BLaER1 treated with 17β-estradiol and CSF1 and Interleukin-3, amounts not matched to agents 10 nM and 100 nM (cell line): Measurements from ENCODE around the gene DGKK.
"Not testable (repeated sequence)": the region's sequence is repeated elsewhere in the genome, so short reads cannot be mapped to it uniquely, and the experiment has no call there.

Experiments used
- H3K27ac ChIP-seq, 11 experiments: shearing (Covaris generic); formaldehyde crosslinking; 2 replicates each; pipeline ENCODE4 v1.8.1; 2022
- H3K27me3 ChIP-seq, 11 experiments: shearing (Covaris generic); formaldehyde crosslinking; 2 replicates each; pipeline ENCODE4 v1.8.1; 2022
- H3K36me3 ChIP-seq, 11 experiments: shearing (Covaris generic); formaldehyde crosslinking; 2 replicates each; pipeline ENCODE4 v1.8.1; 2022
- H3K4me1 ChIP-seq, 10 experiments: shearing (Covaris generic); formaldehyde crosslinking; 2 replicates each; pipeline ENCODE4 v1.8.1; 2022
- H3K4me2 ChIP-seq, 11 experiments: shearing (Covaris generic); formaldehyde crosslinking; 2 replicates each; pipeline ENCODE4 v1.8.1; 2022
- H3K4me3 ChIP-seq, 10 experiments: shearing (Covaris generic); formaldehyde crosslinking; 2 replicates each; pipeline ENCODE4 v1.8.1; 2022
- H3K9ac ChIP-seq, 11 experiments: shearing (Covaris generic); formaldehyde crosslinking; 2 replicates each; pipeline ENCODE4 v1.8.1; 2022
- H3K9me3 ChIP-seq, 11 experiments: shearing (Covaris generic); formaldehyde crosslinking; replicated peaks in 1 of 11; 2 replicates each; pipeline ENCODE4 v1.8.1; 2022
- H4K20me1 ChIP-seq, 11 experiments: shearing (Covaris generic); formaldehyde crosslinking; 2 replicates each; pipeline ENCODE4 v1.8.1; 2022
- Cebpa-rat ChIP-seq, 11 experiments: shearing (Covaris generic); IDR thresholded peaks; 2 replicates each; pipeline ENCODE4 v1.8.1; 2022

DGKK gene

DNA sequence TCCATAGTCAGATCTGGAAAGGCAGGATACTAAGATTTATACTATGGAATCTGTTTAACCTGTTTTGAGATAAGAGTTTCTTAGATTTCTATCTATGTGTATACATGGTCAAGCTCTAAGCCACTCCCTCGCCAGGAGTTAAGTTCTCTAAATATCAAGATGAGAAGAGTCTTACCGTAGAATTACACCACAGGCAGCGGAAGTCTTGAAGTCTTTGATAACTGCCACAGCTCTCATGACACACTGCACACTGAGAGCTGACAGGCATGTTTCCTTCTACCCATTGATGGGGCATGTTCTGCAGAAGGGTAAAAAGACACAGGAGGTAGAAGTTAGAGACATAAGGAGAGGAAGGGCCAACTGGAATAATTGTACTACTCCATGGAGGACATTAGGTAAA lies 67.7 kb downstream of the DGKK start:
- Histone ChIP-seq H3K4me1 (no peaks in the 10 kb centered on the region), H3K27ac (no peak overlapping the region), H3K9ac (no peak overlapping the region), H3K9me3 (peaks cover 0 to 25% (median 16%) of the 10 kb centered on the region in 11 experiments; a peak in 14 of 22 replicates), H3K4me2 (no peak overlapping the region), H3K4me3 (no peak overlapping the region), H3K36me3 (no peaks in the 10 kb centered on the region), H4K20me1 (no peaks in the 10 kb centered on the region; a peak in 3 of 22 replicates), H3K27me3 (peaks cover 97 to 100% (median 100%) of the 10 kb centered on the region in 11 experiments)
- TF ChIP-seq Cebpa-rat (IDR thresholded peaks at IDR 0.05) = no peak

DNA sequence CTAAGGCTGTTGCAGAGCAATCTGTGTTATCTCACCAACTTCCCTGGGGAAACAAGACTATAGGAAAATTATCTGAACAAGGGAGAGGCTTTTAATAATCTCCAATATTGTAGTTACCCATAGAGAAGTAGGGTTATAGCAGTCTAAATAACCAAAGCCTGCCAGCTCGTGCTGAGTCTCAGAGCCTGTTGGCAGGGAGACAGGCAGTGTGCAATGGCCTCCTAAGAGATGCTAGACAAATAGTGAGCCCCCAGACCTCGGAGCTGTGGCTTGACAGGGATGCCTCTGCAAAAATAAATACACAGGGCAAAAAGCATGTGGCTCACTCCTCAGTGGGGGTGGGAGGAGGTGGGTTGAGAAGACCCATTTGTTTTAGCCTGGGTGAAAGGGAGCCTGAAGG lies 76.7 kb downstream of the DGKK start:
- peaks cover 0 to 20% (median 0%) of the 10 kb centered on the region in 11 experiments; a peak in 2 of 22 replicates for H3K9me3 ChIP-seq
- H3K36me3 ChIP-seq = no peaks in the 10 kb centered on the region
- no peak for TF ChIP-seq Cebpa-rat (IDR thresholded peaks at IDR 0.05)
- H3K9ac ChIP-seq = no peak overlapping the region
- peaks cover 96 to 100% (median 100%) of the 10 kb centered on the region in 11 experiments for H3K27me3 ChIP-seq
- no peak overlapping the region for H3K4me2 ChIP-seq
- H4K20me1 ChIP-seq = no peaks in the 10 kb centered on the region; a peak in 1 of 22 replicates
- H3K4me1 ChIP-seq = no peaks in the 10 kb centered on the region
- H3K4me3 ChIP-seq = no peak overlapping the region
- H3K27ac ChIP-seq = no peak overlapping the region

DNA sequence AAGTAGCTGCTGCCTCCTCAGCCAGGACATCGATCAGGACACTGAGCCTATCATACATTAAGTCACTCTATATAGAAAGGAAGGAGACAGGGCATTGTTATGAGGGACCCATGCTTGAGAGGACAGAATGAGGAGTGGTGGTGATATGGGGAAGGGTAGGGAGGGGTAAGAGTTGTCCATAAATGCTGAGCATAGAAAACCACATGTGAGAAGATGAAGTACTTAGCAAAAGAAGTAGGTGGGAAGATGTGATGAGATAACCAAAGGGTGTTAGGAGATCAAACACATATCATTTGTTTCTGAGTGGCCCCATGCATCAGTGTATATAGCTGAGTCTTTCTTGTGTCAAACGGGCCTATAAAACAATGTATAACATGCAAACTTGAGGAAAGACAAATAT lies 84.1 kb downstream of the DGKK start:
- Histone ChIP-seq H3K4me3 (no peak overlapping the region), H3K27me3 (peaks cover 87 to 100% (median 100%) of the 10 kb centered on the region in 11 experiments), H4K20me1 (no peaks in the 10 kb centered on the region; a peak in 2 of 22 replicates), H3K4me2 (no peak overlapping the region), H3K9me3 (peaks cover 0 to 5% (median 0%) of the 10 kb centered on the region in 11 experiments; a peak in 2 of 22 replicates), H3K36me3 (no peaks in the 10 kb centered on the region), H3K9ac (no peak overlapping the region), H3K27ac (no peak overlapping the region), H3K4me1 (no peaks in the 10 kb centered on the region)
- TF ChIP-seq Cebpa-rat (IDR thresholded peaks at IDR 0.05) = no peak

DNA sequence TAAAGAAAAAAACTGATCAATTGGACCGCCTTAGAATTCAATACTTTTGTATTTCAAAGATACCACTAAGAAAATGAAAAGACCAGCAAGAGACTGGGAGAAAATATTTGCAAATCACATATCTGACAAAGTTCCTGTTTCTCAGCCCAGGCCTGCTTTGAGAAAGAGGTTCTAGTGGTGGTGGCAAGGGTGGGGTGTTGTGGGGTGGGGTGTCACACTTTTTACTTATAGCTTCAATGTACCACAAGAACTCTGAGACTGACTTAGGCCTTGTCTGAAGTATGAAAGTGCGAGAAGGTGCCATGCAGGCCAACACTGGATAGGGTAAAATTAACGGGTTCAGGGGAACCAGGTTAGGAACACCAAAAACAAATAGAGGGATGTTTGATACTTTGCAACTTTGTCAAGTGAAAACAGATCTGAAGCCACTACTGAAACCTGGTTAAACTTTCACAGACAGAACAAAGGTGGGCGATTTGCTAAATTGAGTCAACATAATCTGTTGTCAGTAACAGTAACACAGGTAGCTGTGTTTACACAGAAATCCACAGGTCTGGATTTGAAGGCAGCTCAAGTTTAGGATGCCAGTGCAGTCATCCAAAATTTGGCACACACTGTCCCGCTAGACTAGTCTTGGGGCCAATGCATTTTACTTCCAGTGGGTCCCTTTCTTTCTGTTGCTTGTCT lies 88.8 kb downstream of the DGKK start:
- TF ChIP-seq Cebpa-rat (IDR thresholded peaks at IDR 0.05) = no peak
- H3K9me3 ChIP-seq = peaks cover 0 to 6% (median 0%) of the 10 kb centered on the region in 11 experiments; a peak in 3 of 22 replicates
- H3K4me3 ChIP-seq = no peak overlapping the region
- H3K27ac ChIP-seq = no peak overlapping the region
- H4K20me1 ChIP-seq = no peaks in the 10 kb centered on the region
- no peak overlapping the region for H3K4me2 ChIP-seq
- no peak overlapping the region for H3K9ac ChIP-seq
- H3K4me1 ChIP-seq = no peaks in the 10 kb centered on the region
- no peaks in the 10 kb centered on the region for H3K36me3 ChIP-seq
- peaks cover 80 to 100% (median 99%) of the 10 kb centered on the region in 11 experiments for H3K27me3 ChIP-seq

DNA sequence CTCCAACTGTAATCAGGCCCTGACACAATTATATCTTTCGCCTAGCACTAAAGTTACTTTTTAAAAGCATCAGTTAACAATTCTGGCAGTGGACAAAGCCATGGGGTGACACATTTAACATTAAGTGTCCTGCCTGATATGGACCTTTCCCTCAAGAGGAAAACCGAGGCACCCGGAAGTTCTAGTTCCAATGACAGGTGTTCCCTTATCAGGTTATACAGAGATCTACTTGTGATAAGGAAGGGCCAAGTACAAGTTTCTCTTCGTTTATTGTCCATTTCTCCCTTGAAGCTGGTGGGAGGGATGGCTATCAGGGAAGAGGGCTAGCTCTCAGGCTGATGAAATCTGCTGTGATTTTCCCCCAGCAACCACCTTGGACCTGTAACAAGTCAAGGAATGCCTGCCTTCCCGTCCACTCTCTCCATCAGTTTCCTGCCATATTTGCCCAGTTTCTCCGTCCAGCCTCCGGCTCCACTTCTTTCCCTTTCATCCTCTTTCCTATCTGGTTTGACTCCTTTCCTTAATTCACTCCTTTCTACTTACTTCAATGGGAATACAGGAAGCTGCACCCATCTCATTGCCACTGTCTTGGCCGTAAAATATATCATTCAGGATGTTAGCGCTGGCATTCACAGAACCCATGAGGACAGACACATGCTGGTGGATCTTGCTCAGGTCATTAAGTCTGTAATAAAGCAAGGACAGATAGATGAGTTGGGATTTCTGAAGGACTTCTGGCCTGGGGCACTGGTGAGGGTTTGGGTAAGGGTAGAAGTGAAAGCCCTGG lies 95.0 kb downstream of the DGKK start:
- Histone ChIP-seq H3K27me3 (peaks cover 89 to 100% (median 99%) of the 10 kb centered on the region in 11 experiments), H3K27ac (no peak overlapping the region), H3K4me1 (no peaks in the 10 kb centered on the region), H3K9ac (no peak overlapping the region), H4K20me1 (no peaks in the 10 kb centered on the region; a peak in 1 of 22 replicates), H3K36me3 (no peaks in the 10 kb centered on the region), H3K4me3 (no peak overlapping the region), H3K4me2 (no peak overlapping the region), H3K9me3 (peaks cover 0 to 18% (median 0%) of the 10 kb centered on the region in 11 experiments; a peak in 4 of 22 replicates)
- TF ChIP-seq Cebpa-rat (IDR thresholded peaks at IDR 0.05) = no peak

DNA sequence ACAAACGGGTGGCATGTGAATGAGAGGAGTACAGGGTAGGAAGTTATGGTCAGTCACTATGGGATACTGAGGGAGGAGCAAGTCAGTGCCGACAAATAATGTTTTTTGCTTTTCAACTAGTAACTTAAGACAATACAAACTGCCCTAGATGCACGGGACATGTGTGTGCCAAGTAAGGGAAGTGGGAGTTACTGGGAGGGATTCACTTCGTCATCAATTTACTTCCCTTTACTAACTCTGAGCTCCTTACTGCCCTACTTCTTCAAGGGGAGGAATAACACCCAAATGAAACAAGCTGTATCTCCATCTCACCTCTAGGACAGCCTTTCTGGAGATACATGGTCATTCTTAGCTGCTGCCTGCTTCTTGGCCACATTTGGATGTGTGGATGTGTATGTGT lies 97.7 kb downstream of the DGKK start:
- no peak for TF ChIP-seq Cebpa-rat (IDR thresholded peaks at IDR 0.05)
- no peak overlapping the region for H3K27ac ChIP-seq
- H3K4me1 ChIP-seq = no peaks in the 10 kb centered on the region
- no peak overlapping the region for H3K4me2 ChIP-seq
- H4K20me1 ChIP-seq = no peaks in the 10 kb centered on the region; a peak in 2 of 22 replicates
- H3K9ac ChIP-seq = no peak overlapping the region
- no peak overlapping the region for H3K4me3 ChIP-seq
- H3K9me3 ChIP-seq = peaks cover 0 to 12% (median 0%) of the 10 kb centered on the region in 11 experiments; a peak in 3 of 22 replicates
- H3K27me3 ChIP-seq = peaks cover 91 to 100% (median 100%) of the 10 kb centered on the region in 11 experiments
- no peaks in the 10 kb centered on the region for H3K36me3 ChIP-seq

DNA sequence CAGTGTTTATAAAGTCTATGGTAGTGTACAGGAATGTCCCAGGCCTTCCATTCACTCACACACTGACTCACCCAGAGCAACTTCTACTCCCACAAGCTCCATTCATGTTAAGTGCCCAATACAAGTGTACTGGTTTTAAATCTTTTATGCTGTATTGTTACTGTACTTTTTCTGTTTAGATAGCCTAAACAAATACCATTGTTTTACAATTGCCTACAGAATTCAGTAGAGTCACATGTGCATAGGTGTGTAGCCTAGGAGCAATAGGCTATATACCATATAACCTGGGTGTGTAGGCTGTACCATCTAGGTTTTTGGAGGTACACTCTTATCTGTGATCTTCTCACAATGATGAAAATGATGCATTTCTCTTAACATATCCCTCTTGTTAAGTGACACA lies 126.7 kb downstream of the DGKK start:
- Histone ChIP-seq H3K9me3 (no peaks in the 10 kb centered on the region), H3K9ac (no peak overlapping the region), H3K4me3 (no peak overlapping the region), H4K20me1 (peaks cover 0 to 8% (median 0%) of the 10 kb centered on the region in 11 experiments; a peak in 3 of 22 replicates), H3K27me3 (peaks cover 70 to 97% (median 92%) of the 10 kb centered on the region in 11 experiments), H3K27ac (no peak overlapping the region), H3K4me1 (no peaks in the 10 kb centered on the region), H3K36me3 (no peaks in the 10 kb centered on the region), H3K4me2 (no peak overlapping the region)
- no peak for TF ChIP-seq Cebpa-rat (IDR thresholded peaks at IDR 0.05)

DNA sequence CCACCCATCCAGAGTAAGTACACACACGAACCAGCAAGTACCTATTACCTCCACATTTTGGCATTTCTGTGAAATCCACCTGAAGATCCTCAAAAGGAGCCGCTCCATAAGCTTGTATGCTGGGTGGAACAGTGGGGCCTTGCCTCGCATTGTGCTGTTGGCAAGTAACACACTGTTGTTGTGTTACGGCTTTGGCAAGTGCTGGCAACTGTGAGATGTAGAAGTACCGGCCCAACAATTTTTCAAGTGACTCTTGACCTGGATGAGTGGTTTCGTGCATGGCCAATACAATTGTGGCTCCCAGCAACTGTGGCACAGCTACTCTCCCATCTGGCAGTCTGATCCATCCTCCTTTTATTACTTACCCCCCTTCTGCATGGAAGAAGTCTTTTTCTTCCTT lies 137.3 kb downstream of the DGKK start:
- Histone ChIP-seq H3K9ac (no peak overlapping the region), H3K27ac (no peak overlapping the region)
- TF ChIP-seq Cebpa-rat (IDR thresholded peaks at IDR 0.05) = no peak

DNA sequence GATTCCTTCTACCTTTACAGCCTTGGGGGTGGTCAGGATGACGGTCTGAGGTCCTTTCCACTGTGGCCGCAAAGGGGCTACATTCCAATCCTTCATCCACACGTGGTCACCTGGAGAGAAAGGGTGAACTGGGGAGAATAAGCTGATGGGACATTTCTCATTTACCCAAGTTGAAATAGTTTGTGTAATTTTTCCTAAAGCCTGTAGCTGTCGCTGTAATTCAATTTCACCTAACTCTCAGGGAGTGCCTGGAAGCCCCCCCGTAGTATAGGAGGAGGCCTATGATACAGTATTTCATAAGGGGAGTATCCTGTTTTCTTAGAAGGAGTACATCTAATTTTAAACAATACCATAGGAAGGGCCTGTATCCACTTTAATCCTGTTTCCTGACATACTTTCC lies 138.0 kb downstream of the DGKK start:
- Histone ChIP-seq H3K27me3 (peaks cover 65 to 98% (median 94%) of the 10 kb centered on the region in 11 experiments), H3K9me3 (peaks cover 7 to 44% (median 13%) of the 10 kb centered on the region in 11 experiments; a peak in 18 of 22 replicates)
- H3K4me3 ChIP-seq, H3K4me1 ChIP-seq, H3K4me2 ChIP-seq, H3K36me3 ChIP-seq, H4K20me1 ChIP-seq, H3K9ac ChIP-seq, H3K27ac ChIP-seq: not testable (repeated sequence)

More for the DNA sequence above, 137.3 kb downstream of the DGKK start:
- Histone ChIP-seq H4K20me1 (no peaks in the 10 kb centered on the region), H3K36me3 (no peaks in the 10 kb centered on the region), H3K4me1 (no peaks in the 10 kb centered on the region), H3K4me3 (no peak overlapping the region), H3K4me2 (no peak overlapping the region), H3K27me3 (peaks cover 59 to 98% (median 94%) of the 10 kb centered on the region in 11 experiments; a peak in 21 of 22 replicates), H3K9me3 (peaks cover 12 to 43% (median 19%) of the 10 kb centered on the region in 11 experiments; a peak in 18 of 22 replicates)
